Upper lobe of left lung (tissue), 4 donors: ENCODE data around the gene ZNF709.
"Not testable (repeated sequence)": the region's sequence is repeated elsewhere in the genome, so short reads cannot be mapped to it uniquely, and the experiment has no call there.

Experiments
- POLR2A ChIP-seq, 4 donors: fragments of 450-650 bp; IDR thresholded peaks; one replicate each; pipeline ENCODE4 v1.5.1; 2016 to 2017; ENCODE audit warnings: antibody characterized with exemption in 4 of 4, mild to moderate bottlenecking in 2 of 4
- POLR2AphosphoS5 ChIP-seq, 2 donors: sonication (generic); formaldehyde crosslinking; IDR thresholded peaks; one replicate each; pipeline ENCODE4 v1.5.1; 2017; ENCODE audit warnings: antibody characterized with exemption in 2 of 2
- TF ChIP-seq, protein P1 (sequence below), 6 experiments: fragments of 450-650 bp in 4 of 6; fragments of 200-600 bp in 2 of 6; sonication (generic) in 2 of 6; IDR thresholded peaks; one replicate each; pipeline ENCODE4 v1.5.1; 2016 to 2019; ENCODE audit warnings: antibody characterized with exemption in 6 of 6

GRCh38 chr19:12467651-12468050 lies 17.0 kb downstream of the ZNF709 start:
- TF ChIP-seq, protein P1, sequence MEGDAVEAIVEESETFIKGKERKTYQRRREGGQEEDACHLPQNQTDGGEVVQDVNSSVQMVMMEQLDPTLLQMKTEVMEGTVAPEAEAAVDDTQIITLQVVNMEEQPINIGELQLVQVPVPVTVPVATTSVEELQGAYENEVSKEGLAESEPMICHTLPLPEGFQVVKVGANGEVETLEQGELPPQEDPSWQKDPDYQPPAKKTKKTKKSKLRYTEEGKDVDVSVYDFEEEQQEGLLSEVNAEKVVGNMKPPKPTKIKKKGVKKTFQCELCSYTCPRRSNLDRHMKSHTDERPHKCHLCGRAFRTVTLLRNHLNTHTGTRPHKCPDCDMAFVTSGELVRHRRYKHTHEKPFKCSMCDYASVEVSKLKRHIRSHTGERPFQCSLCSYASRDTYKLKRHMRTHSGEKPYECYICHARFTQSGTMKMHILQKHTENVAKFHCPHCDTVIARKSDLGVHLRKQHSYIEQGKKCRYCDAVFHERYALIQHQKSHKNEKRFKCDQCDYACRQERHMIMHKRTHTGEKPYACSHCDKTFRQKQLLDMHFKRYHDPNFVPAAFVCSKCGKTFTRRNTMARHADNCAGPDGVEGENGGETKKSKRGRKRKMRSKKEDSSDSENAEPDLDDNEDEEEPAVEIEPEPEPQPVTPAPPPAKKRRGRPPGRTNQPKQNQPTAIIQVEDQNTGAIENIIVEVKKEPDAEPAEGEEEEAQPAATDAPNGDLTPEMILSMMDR (IDR thresholded peaks at IDR 0.05), result not testable (repeated sequence)
- not testable (repeated sequence) for TF ChIP-seq POLR2A, POLR2AphosphoS5 (IDR thresholded peaks at IDR 0.05)
